Psoas muscle (tissue), 8 donors: Measurements from ENCODE around the gene DHRS1. TPM values are rescaled to one million over a fixed set of nuclear protein-coding genes. Genes with fewer than 3 reads are reported as not detected.
A peak's percentile ranks its signal among the peaks of the same experiment; 100 is the strongest.

Experiments used
- ATAC-seq, 4 donors: fragments of 200-7000 bp; cut with Tn5 transposase; one replicate each; pipeline ENCODE4 v1.9.1; 2020; ENCODE audit warnings: moderate library complexity in 3 of 4, mild to moderate bottlenecking in 2 of 4
- DNase-seq, 2 donors: peaks; one replicate each; pipeline ENCODE4 v3.0.0-alpha.2; 2020
- H3K27ac ChIP-seq: fragments of 200-600 bp; one replicate; pipeline ENCODE4 v1.8.0; 2022
- H3K27me3 ChIP-seq, 3 donors: fragments of 200-600 bp in 1 of 3; one replicate each; pipeline versions ENCODE4 v1.6.1 to v1.8.0; 2013 to 2022; ENCODE audit warnings: low read length in 2 of 3, mild to moderate bottlenecking in 2 of 3, moderate library complexity in 1 of 3; ENCODE audit not compliant: insufficient read depth in 3 of 3
- H3K36me3 ChIP-seq, 2 donors: fragments of 200-600 bp in 1 of 2; one replicate each; pipeline versions ENCODE4 v1.6.1 to v1.8.0; 2013 to 2022; ENCODE audit warnings: low read depth in 1 of 2, mild to moderate bottlenecking in 1 of 2, moderate library complexity in 1 of 2; ENCODE audit not compliant: insufficient read depth in 1 of 2
- H3K4me1 ChIP-seq: fragments of 200-600 bp; one replicate; pipeline ENCODE4 v1.8.0; 2022
- H3K4me3 ChIP-seq: fragments of 200-600 bp; one replicate; pipeline ENCODE4 v1.8.0; 2022; ENCODE audit warnings: mild to moderate bottlenecking
- H3K9me3 ChIP-seq: fragments of 200-600 bp; one replicate; pipeline ENCODE4 v1.8.0; 2022
- CTCF ChIP-seq: fragments of 200-600 bp; IDR thresholded peaks from one replicate; pipeline ENCODE4 v1.8.0; 2022; ENCODE audit warnings: antibody characterized with exemption
- WGBS, 3 donors: extraction: QIAGEN DNeasy Blood & Tissue Kit; methylation state at CpG; one replicate each; pipeline versions ENCODE4 v1.1.6 to v1.1.7; 2013; 5-methylcytosine and 5-hydroxymethylcytosine counted together
- intact Hi-C, 2 donors: fragments of 100-400 bp; cut with DNase I; formaldehyde crosslinking; loops; one replicate each; pipeline versions ENCODE4 v1.11.0 to v1.14.2; 2022
- polyA plus RNA-seq, 3 donors: library from polyadenylated mRNA; stranded (reverse); fragments of 200-250 nt; gene quantifications; one replicate each; pipeline ENCODE4 v1.2.3, GENCODE V29; 2013
- total RNA-seq, 4 donors: library from RNA; stranded (reverse); fragmentation: NEBNext Ultra II Directional in 2 of 4; extraction: Animal tissue kit (Norgen Biotek cat#: 25700) in 2 of 4; gene quantifications; one replicate each; pipeline versions ENCODE4 v1.2.1 to v1.2.4, GENCODE V29; 2021 to 2023
- donor health status: healthy with polysubstance abuse.
- donor health status: DM: no; HTN: no; CAD: no; lungs with moderate emphysema.
- donor health status: Bipolar disorder and iron deficiency.
- donor health status: healthy.
- donor health status: DM: yes; HTN: yes; CAD: no.
- donor health status: DM: no; HTN: no; CAD: no.
- donor health status: DM: no; HTN: no; CAD: no.
- donor health status: DM: yes; HTN: yes; CAD: no.

The DHRS1 gene
- total and polyA plus RNA-seq, 7 donors = 1.5 to 6.4 (median 3.1) TPM

DNA sequence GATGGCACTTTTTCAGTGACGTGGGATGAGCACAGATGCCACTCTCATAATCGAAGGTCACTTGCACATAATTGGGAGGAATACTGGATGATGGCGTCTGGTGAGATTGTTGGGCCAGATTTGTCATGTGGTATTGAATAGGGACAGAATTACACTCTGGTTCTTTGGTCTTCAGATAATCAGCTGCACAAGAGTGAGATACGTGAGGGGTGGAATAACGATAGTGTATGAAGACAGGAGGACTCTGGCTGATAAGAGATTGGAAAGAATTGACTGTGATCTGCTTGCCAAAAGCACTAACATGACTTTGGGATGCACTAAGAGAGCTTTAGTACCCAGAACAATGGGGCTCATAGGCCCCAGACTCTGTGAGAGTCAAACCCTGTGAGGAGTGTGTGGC, 21.2 kb downstream of the DHRS1 start:
- Histone ChIP-seq H3K4me1 (no peaks in the 10 kb centered on the region), H3K27ac (no peak overlapping the region), H3K4me3 (no peak overlapping the region), H3K27me3 (no peaks in the 10 kb centered on the region), H3K36me3 (no peaks in the 10 kb centered on the region), H3K9me3 (no peaks in the 10 kb centered on the region)
- ATAC-seq = no peak
- intact Hi-C loops = no loop called here
- 93 to 98% (median 94%) methylated on average over 5 of the region's 5 CpGs for WGBS, 3 donors
- DNase-seq = no peak
- TF ChIP-seq CTCF = no peak

DNA sequence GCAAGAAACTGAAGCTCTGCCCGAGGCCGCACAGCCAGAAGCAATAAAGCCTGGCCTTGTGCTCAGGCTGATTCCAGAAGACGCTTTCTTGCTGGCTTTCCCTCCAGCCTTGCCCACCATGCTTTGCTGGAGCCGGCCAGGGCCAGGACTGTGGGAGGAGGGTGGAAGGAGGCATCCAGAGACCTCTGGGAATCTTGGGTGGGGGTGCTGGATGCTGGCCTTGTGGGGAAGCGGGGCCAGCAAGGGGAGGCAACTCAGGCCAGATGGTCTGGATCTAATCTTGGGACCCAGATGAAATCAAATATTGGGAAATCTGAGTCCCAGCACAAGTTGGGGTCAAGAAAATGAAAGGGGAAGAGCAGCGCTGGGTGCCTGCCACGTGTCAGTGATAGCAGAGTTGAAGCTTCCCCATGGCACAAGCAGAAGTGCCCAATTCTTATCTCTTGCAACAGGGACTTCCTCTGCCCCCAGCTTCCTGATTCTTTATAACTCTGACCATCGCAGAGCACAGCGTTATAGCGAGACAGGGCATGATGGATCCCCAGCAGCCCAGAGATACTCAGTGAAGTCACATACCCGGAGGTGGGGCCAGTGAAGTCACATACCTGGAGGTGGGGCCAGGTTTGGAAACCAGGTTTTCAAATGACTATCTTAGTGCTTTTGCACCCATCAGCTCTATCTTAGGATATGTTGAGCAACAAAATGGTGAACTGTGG, 21.8 kb downstream of the DHRS1 start:
- no peaks in the 10 kb centered on the region for H3K27me3 ChIP-seq
- H3K27ac ChIP-seq = no peak overlapping the region
- intact Hi-C loops = no loop called here
- DNase-seq (peak in 1 of 2 donors; percentile 52), ATAC-seq (no peak)
- no peak overlapping the region for H3K4me3 ChIP-seq
- H3K9me3 ChIP-seq = no peaks in the 10 kb centered on the region
- no peaks in the 10 kb centered on the region for H3K36me3 ChIP-seq
- 82 to 89% (median 87%) methylated on average over 11 of the region's 11 CpGs for WGBS, 3 donors
- H3K4me1 ChIP-seq = no peaks in the 10 kb centered on the region
- TF ChIP-seq CTCF = no peak

- WGBS, 3 donors = 92 to 95% (median 95%) methylated on average over 6 of the region's 6 CpGs
- DNase-seq = peak in 1 of 2 donors; percentile 24
- no peak for ATAC-seq
- intact Hi-C loops = no loop called here
- Histone ChIP-seq H3K4me1 (no peaks in the 10 kb centered on the region), H3K27me3 (no peaks in the 10 kb centered on the region), H3K9me3 (no peaks in the 10 kb centered on the region), H3K27ac (no peak overlapping the region), H3K4me3 (no peak overlapping the region), H3K36me3 (no peaks in the 10 kb centered on the region)
- TF ChIP-seq CTCF = no peak
Observed at GRCh38 chr14:24277071-24277470, 22.5 kb downstream of the DHRS1 start.

- Histone ChIP-seq H3K4me3 (no peak overlapping the region), H3K36me3 (peaks cover 3 to 8% of the 10 kb centered on the region in 2 donors), H3K9me3 (no peaks in the 10 kb centered on the region), H3K27me3 (no peaks in the 10 kb centered on the region), H3K27ac (no peak overlapping the region), H3K4me1 (no peaks in the 10 kb centered on the region)
- DNase-seq = peak in 1 of 2 donors; percentile 1
- intact Hi-C loops = no loop called here
- no peak for ATAC-seq
- TF ChIP-seq CTCF = no peak
- 74 to 91% (median 88%) methylated on average over 3 of the region's 3 CpGs for WGBS, 3 donors
Observed at GRCh38 chr14:24274101-24274543, 25.5 kb downstream of the DHRS1 start.
